Measurements from ENCODE around the gene CPVL. TPM values are rescaled to one million over a fixed set of nuclear protein-coding genes. Genes with fewer than 3 reads are reported as not detected.

Gene CPVL
- total RNA-seq, 1 donor from 2014 or later, result 22.2 TPM

DNA sequence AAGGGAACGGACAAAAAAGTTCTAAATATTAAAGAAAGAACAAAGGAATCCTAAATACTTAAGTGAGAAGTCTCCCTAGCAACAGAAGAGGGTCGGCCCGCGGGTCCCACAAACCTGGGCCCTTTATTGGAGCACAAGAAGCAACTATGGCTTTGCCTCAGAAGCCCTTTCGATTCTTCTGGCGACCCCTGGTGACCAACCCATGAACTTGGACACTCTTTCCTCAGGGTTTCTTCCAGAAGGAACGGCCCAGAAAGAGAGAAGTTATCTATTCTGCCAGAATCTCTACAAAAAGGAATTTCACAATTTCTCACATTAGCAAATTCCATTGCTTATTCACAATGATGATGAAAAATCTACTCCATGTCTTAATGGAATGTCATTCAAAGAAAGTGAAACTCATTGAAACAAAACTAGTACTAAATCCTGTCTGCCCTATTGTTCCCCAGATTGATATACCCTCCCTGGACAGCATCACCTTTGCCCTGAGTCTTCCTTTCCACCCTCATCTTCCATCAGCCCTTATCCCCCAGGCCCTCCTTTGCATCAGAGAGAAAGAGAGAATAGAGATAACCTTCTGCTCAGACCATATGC, 43.7 kb downstream of the CPVL start:
- H3K4me1 ChIP-seq (ENCODE audit: insufficient read depth, low read length), result no peaks in the 10 kb centered on the region
- Mint-ChIP-seq H3K4me1 (ENCODE audit: low read depth, unreplicated experiment) (peaks cover 8% of the 10 kb centered on the region), H3K36me3 (ENCODE audit: low read depth, unreplicated experiment) (peaks cover under 1% of the 10 kb centered on the region), H3K4me3 (ENCODE audit: unreplicated experiment) (no peak overlapping the region), H3K27me3 (ENCODE audit: low read depth, unreplicated experiment) (peaks cover under 1% of the 10 kb centered on the region), H3K27ac (ENCODE audit: unreplicated experiment) (no peak overlapping the region), H3K9me3 (ENCODE audit: unreplicated experiment) (no peaks in the 10 kb centered on the region)
- H3K36me3 ChIP-seq (ENCODE audit: insufficient read depth, low read length), result no peaks in the 10 kb centered on the region
- H4K20me1 ChIP-seq (ENCODE audit: insufficient read depth, low read length), result no peaks in the 10 kb centered on the region
- no peak for FAIRE-seq
- H3K27me3 ChIP-seq (ENCODE audit: insufficient read depth, low read length), result peaks cover 3% of the 10 kb centered on the region
- H3K79me2 ChIP-seq (ENCODE audit: insufficient read depth, low read length), result no peaks in the 10 kb centered on the region
- peak; percentile 36 for DNase-seq (ENCODE audit: low read depth)
- TF ChIP-seq, protein P1, sequence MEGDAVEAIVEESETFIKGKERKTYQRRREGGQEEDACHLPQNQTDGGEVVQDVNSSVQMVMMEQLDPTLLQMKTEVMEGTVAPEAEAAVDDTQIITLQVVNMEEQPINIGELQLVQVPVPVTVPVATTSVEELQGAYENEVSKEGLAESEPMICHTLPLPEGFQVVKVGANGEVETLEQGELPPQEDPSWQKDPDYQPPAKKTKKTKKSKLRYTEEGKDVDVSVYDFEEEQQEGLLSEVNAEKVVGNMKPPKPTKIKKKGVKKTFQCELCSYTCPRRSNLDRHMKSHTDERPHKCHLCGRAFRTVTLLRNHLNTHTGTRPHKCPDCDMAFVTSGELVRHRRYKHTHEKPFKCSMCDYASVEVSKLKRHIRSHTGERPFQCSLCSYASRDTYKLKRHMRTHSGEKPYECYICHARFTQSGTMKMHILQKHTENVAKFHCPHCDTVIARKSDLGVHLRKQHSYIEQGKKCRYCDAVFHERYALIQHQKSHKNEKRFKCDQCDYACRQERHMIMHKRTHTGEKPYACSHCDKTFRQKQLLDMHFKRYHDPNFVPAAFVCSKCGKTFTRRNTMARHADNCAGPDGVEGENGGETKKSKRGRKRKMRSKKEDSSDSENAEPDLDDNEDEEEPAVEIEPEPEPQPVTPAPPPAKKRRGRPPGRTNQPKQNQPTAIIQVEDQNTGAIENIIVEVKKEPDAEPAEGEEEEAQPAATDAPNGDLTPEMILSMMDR (IDR thresholded peaks at IDR 0.05; ENCODE audit: insufficient read depth, low read depth, low read length), result peak; percentile 61
- no peak for TF ChIP-seq EZH2 (IDR thresholded peaks at IDR 0.05; ENCODE audit: insufficient read depth, low read length)
- H3K9ac ChIP-seq (ENCODE audit: low read length), result no peak overlapping the region
- no peaks in the 10 kb centered on the region for H3K9me3 ChIP-seq (ENCODE audit: insufficient read depth, low read depth, low read length)
- H2AFZ ChIP-seq (ENCODE audit: low read depth, low read length), result no peak overlapping the region
- no peak overlapping the region for H3K4me2 ChIP-seq (ENCODE audit: low read length)
- H3K27ac ChIP-seq (ENCODE audit: low read depth, low read length), result no peak overlapping the region
- H3K4me3 ChIP-seq (ENCODE audit: insufficient read depth, low read depth, low read length), result no peak overlapping the region

DNA sequence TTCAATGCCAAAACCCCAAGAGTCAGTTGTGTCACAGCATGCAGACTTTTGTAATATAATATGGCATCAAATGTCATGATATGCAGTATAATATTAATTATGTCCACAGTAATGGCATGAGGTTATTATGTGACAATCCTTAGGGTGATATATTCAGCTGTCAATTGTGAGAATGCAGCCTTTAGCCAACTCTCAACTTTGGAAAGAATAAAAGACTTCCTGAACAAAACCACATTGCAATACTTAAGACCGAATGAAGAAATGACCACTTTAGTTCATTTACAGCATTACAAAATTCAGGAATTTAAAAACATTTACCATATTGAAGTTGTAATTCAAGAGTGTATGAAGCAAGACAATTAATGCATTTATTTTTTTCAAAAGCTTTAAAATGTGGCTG, 45.4 kb downstream of the CPVL start:
- FAIRE-seq (no peak), DNase-seq (ENCODE audit: low read depth) (no peak)
- Mint-ChIP-seq H3K4me1 (ENCODE audit: low read depth, unreplicated experiment) (peaks cover 5% of the 10 kb centered on the region), H3K27ac (ENCODE audit: unreplicated experiment) (no peak overlapping the region), H3K36me3 (ENCODE audit: low read depth, unreplicated experiment) (no peaks in the 10 kb centered on the region), H3K4me3 (ENCODE audit: unreplicated experiment) (no peak overlapping the region), H3K27me3 (ENCODE audit: low read depth, unreplicated experiment) (no peaks in the 10 kb centered on the region), H3K9me3 (ENCODE audit: unreplicated experiment) (no peaks in the 10 kb centered on the region)
- Histone ChIP-seq H3K27me3 (ENCODE audit: insufficient read depth, low read length) (peaks cover 3% of the 10 kb centered on the region), H3K4me2 (ENCODE audit: low read length) (no peak overlapping the region), H3K4me3 (ENCODE audit: insufficient read depth, low read depth, low read length) (no peak overlapping the region), H3K36me3 (ENCODE audit: insufficient read depth, low read length) (no peaks in the 10 kb centered on the region), H2AFZ (ENCODE audit: low read depth, low read length) (no peak overlapping the region), H3K79me2 (ENCODE audit: insufficient read depth, low read length) (no peaks in the 10 kb centered on the region), H3K9ac (ENCODE audit: low read length) (no peak overlapping the region), H3K4me1 (ENCODE audit: insufficient read depth, low read length) (no peaks in the 10 kb centered on the region), H4K20me1 (ENCODE audit: insufficient read depth, low read length) (no peaks in the 10 kb centered on the region), H3K27ac (ENCODE audit: low read depth, low read length) (no peak overlapping the region), H3K9me3 (ENCODE audit: insufficient read depth, low read depth, low read length) (no peaks in the 10 kb centered on the region)
- TF ChIP-seq EZH2 (IDR thresholded peaks at IDR 0.05; ENCODE audit: insufficient read depth, low read length), result no peak
- TF ChIP-seq, protein P1 (IDR thresholded peaks at IDR 0.05; ENCODE audit: insufficient read depth, low read depth, low read length), result no peak
